Glutamatergic neuron (in vitro differentiated cells): ENCODE measurements around the gene TMEM100. TPM values are rescaled to one million over a fixed set of nuclear protein-coding genes. Genes with fewer than 3 reads are reported as not detected.
A peak's percentile ranks its signal among the peaks of the same experiment; 100 is the strongest.

ENCODE experiments used
- DNase-seq: peaks from one replicate; pipeline ENCODE4 v3.0.0; 2022
- H3K27ac Mint-ChIP-seq: one replicate; pipeline ENCODE4 v1.8.0; 2020; ENCODE audit warnings: mild to moderate bottlenecking, mixed read lengths, inconsistent platforms; ENCODE audit not compliant: unreplicated experiment
- H3K27me3 Mint-ChIP-seq: one replicate; pipeline ENCODE4 v1.8.0; 2020; ENCODE audit warnings: mild to moderate bottlenecking, moderate library complexity, mixed read lengths, inconsistent platforms; ENCODE audit not compliant: unreplicated experiment
- H3K36me3 Mint-ChIP-seq: one replicate; pipeline ENCODE4 v1.8.0; 2020; ENCODE audit warnings: mild to moderate bottlenecking, mixed read lengths, inconsistent platforms; ENCODE audit not compliant: unreplicated experiment
- H3K4me1 Mint-ChIP-seq: one replicate; pipeline ENCODE4 v1.8.0; 2020; ENCODE audit warnings: mild to moderate bottlenecking, low read depth, mixed read lengths, inconsistent platforms; ENCODE audit not compliant: unreplicated experiment
- H3K4me3 Mint-ChIP-seq: one replicate; pipeline ENCODE4 v1.8.0; 2020; ENCODE audit warnings: mild to moderate bottlenecking, mixed read lengths, inconsistent platforms; ENCODE audit not compliant: unreplicated experiment
- H3K9me3 Mint-ChIP-seq: one replicate; pipeline ENCODE4 v1.8.0; 2020; ENCODE audit warnings: mild to moderate bottlenecking, moderate library complexity, mixed read lengths, inconsistent platforms; ENCODE audit not compliant: unreplicated experiment
- CTCF ChIP-seq: fragments of 200-600 bp; sonication (generic); IDR thresholded peaks from one replicate; pipeline ENCODE4 v1.5.0; 2021; ENCODE audit not compliant: partially characterized antibody, unreplicated experiment
- total RNA-seq: library from RNA; stranded (reverse); fragmentation: NEBNext Ultra II Directional; extraction: Animal tissue kit (Norgen Biotek cat#: 25700); gene quantifications from one replicate; pipeline ENCODE4 v1.2.1, GENCODE V29; 2021; ENCODE audit not compliant: unreplicated experiment

Gene TMEM100
- total RNA-seq, 1 donor from 2014 or later, result 1.4 TPM

- Mint-ChIP-seq H3K4me3 (no peak overlapping the region), H3K9me3 (no peaks in the 10 kb centered on the region), H3K4me1 (peaks cover 4% of the 10 kb centered on the region), H3K27ac (no peak overlapping the region), H3K36me3 (no peaks in the 10 kb centered on the region), H3K27me3 (no peaks in the 10 kb centered on the region)
- TF ChIP-seq CTCF, result no peak
- DNase-seq, result no peak
These were observed 28.3 kb downstream of the TMEM100 start for GRCh38 chr17:55694286-55694910.

DNA sequence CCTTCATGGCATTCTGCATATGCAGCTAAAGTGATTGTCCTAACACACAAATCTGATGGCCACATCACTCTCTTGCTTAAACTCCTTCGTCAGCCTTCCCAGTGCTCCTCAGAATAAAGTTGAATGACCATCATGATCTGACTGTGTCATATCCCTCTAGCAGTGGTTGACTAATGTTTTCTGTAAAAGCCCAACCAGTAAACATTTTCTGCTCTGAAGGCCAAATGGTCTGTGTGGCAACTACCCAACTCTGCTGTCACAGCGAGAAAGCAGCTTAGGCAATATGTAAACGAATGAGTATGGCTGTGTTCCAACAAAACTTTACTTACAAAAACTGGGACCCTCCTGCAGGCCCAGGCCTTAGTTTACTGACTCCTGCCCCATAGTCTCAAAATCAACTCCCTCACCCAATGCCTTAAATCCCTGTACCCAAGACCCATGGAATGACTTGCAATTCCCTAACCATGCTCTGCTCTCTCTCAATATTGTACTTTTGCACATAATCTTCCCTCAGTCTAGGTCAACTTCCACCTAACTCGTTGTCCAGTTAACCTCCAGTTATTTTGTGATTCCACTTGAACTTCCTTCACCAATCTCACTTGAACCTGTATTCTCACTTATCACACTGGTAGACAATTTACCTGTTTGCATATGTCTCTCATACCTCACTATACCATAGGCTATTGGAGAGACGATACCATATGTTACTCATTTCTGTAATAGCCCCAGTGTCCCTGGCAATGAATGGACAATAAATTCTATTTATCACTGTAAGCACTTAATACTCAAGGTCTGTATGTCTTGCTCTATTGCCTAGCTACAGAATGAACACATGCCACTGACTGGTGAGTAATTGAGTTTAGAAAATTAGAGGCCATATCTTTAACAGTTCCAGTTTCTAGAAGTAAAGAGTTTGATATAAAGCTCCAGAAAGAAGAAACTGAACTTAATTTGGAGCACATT lies 29.1 kb downstream of the TMEM100 start:
- Mint-ChIP-seq H3K36me3 (no peaks in the 10 kb centered on the region), H3K27ac (no peak overlapping the region), H3K4me1 (peaks cover 5% of the 10 kb centered on the region), H3K4me3 (no peak overlapping the region), H3K27me3 (no peaks in the 10 kb centered on the region), H3K9me3 (no peaks in the 10 kb centered on the region)
- no peak for DNase-seq
- TF ChIP-seq CTCF, result no peak

GRCh38 chr17:55692276-55692675 lies 30.4 kb downstream of the TMEM100 start:
- H3K9me3 Mint-ChIP-seq, result no peaks in the 10 kb centered on the region
- H3K36me3 Mint-ChIP-seq, result no peaks in the 10 kb centered on the region
- H3K4me3 Mint-ChIP-seq, result no peak overlapping the region
- H3K27ac Mint-ChIP-seq, result no peak overlapping the region
- H3K4me1 Mint-ChIP-seq, result peaks cover 5% of the 10 kb centered on the region
- H3K27me3 Mint-ChIP-seq, result no peaks in the 10 kb centered on the region
- TF ChIP-seq CTCF, result no peak
- DNase-seq, result no peak

- DNase-seq, result no peak
- no peak for TF ChIP-seq CTCF
- no peaks in the 10 kb centered on the region for H3K27me3 Mint-ChIP-seq
- peaks cover 5% of the 10 kb centered on the region for H3K4me1 Mint-ChIP-seq
- no peaks in the 10 kb centered on the region for H3K9me3 Mint-ChIP-seq
- peaks cover 2% of the 10 kb centered on the region for H3K36me3 Mint-ChIP-seq
- H3K4me3 Mint-ChIP-seq, result no peak overlapping the region
- peak overlapping the region; percentile 34 for H3K27ac Mint-ChIP-seq
These were observed 31.0 kb downstream of the TMEM100 start for GRCh38 chr17:55691666-55692065.

DNA sequence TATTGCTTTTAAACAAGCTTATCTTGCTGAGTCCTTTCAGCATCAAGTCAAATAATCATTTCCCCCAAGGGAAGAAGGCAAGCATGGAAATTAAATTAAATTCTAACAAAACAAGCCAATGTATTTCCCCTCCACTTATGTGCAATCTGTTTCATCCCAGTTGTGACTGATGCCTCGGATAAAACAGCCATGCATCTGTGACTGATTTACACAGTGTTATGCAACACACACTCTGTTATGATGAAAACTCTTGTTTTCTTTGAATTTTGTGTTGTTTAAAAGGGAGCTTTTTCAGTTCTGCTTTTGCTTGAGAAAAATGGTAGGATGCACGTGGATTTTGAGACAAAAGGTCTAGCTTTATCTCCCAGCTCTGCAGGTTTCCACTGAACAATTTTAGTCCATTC lies 32.6 kb downstream of the TMEM100 start:
- Mint-ChIP-seq H3K27ac (peak overlapping the region; percentile 75), H3K36me3 (peaks cover 14% of the 10 kb centered on the region), H3K4me3 (no peak overlapping the region), H3K27me3 (peaks cover 2% of the 10 kb centered on the region), H3K9me3 (no peaks in the 10 kb centered on the region), H3K4me1 (peaks cover 5% of the 10 kb centered on the region)
- no peak for DNase-seq
- TF ChIP-seq CTCF, result no peak
